Ramos (cell line): Measurements from ENCODE around the gene MS4A13.
"Not testable (repeated sequence)": the region's sequence is repeated elsewhere in the genome, so short reads cannot be mapped to it uniquely, and the experiment has no call there.

Experiments
- in situ Hi-C: fragments of 300-500 bp; cut with MboI; formaldehyde crosslinking; loops from one replicate; pipeline ENCODE4 v1.14.3; 2022; ENCODE audit warnings: low sequenced_read_pairs; ENCODE audit not compliant: unreplicated experiment

Gene MS4A13

GRCh38 chr11:60528934-60529333, 13.7 kb downstream of the MS4A13 start:
- in situ Hi-C loops = no loop called here

GRCh38 chr11:60530454-60531100, 15.4 kb downstream of the MS4A13 start:
- in situ Hi-C loops = no loop called here

- in situ Hi-C loops = not testable (repeated sequence)
These were observed 17.2 kb downstream of the MS4A13 start for GRCh38 chr11:60532383-60532782.

GRCh38 chr11:60538627-60539026, 23.4 kb downstream of the MS4A13 start:
- in situ Hi-C loops = not testable (repeated sequence)

- in situ Hi-C loops = no loop called here
These were observed 28.9 kb downstream of the MS4A13 start for GRCh38 chr11:60544077-60544476.

- in situ Hi-C loops = no loop called here
These were observed 46.1 kb downstream of the MS4A13 start for GRCh38 chr11:60561254-60561653.

- in situ Hi-C loops = no loop called here
These were observed 48.5 kb downstream of the MS4A13 start for GRCh38 chr11:60563553-60564235.

- in situ Hi-C loops = no loop called here
These were observed 51.6 kb downstream of the MS4A13 start for GRCh38 chr11:60566776-60567175.

- in situ Hi-C loops = no loop called here
These were observed 55.8 kb downstream of the MS4A13 start for GRCh38 chr11:60570970-60571369.

GRCh38 chr11:60589611-60590010, 74.4 kb downstream of the MS4A13 start:
- in situ Hi-C loops = no loop called here
